GM10248 (cell line): ENCODE results near the gene SCCPDH.
"Not testable (repeated sequence)": the region's sequence is repeated elsewhere in the genome, so short reads cannot be mapped to it uniquely, and the experiment has no call there.

Experiments
- CTCF ChIA-PET: fragments of 300-600 bp; sonication (Branson Sonifier 250); formaldehyde crosslinking; extraction: SDS; loops from one replicate; lab custom pipeline; 2021; ENCODE audit warnings: antibody characterized with exemption; lab: Yijun Ruan, JAX
- POLR2A ChIA-PET: fragments of 350-650 bp; sonication (Branson Sonifier 250); formaldehyde crosslinking; extraction: SDS; loops from one replicate; lab custom pipeline; 2020; ENCODE audit warnings: antibody characterized with exemption; lab: Yijun Ruan, JAX
- DNase-seq: peaks from one replicate; pipeline ENCODE4 v3.0.0; 2012; ENCODE audit errors: extremely low spot score
- CTCF ChIP-seq: IDR thresholded peaks from 2 replicates; pipeline ENCODE4 v1.5.1; 2012; ENCODE audit warnings: mild to moderate bottlenecking, low read depth; ENCODE audit errors: extremely low read depth, missing control alignments, control extremely low read depth

The SCCPDH gene

DNA sequence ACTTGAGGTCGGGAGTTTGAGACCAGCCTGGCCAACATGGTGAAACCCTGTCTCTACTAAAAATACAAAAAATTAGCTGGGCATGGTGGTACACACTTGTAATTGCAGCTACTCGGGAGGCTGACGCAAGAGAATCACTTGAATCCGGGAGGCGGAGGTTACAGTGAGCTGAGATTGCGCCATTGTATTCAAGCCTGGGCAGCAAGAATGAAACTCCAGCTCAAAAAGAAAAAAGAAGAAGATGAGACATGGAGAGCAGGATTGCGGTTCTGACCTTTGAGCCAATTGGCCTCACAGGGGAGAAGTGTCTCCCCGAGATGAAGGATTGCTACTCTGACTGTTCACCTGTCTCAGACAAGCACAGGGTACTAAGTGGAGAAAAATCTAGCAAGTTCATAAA is 6.6 kb downstream of the SCCPDH start:
- no peak for TF ChIP-seq CTCF
- ChIA-PET POLR2A (no interaction called here), CTCF (interaction anchor here (0.9 to 1.0 kb wide), 2 partner anchors 18 to 23 kb away, joined by 3 read pairs; no protein-coding TSS in a partner anchor)
- DNase-seq: no peak

- CTCF ChIA-PET: interaction anchor here (1.3 to 1.6 kb wide), 2 partner anchors 8 to 43 kb away, joined by 3 to 6 read pairs; partner anchors contain the start of gene SCCPDH
- POLR2A ChIA-PET, DNase-seq: not testable (repeated sequence)
Measured at GRCh38 chr1:246731873-246732272, 7.7 kb downstream of the SCCPDH start.

GRCh38 chr1:246733704-246734103 is 9.5 kb downstream of the SCCPDH start:
- ChIA-PET POLR2A (no interaction called here), CTCF (no interaction called here)
- TF ChIP-seq CTCF: no peak
- DNase-seq: no peak

GRCh38 chr1:246734866-246735265 is 10.7 kb downstream of the SCCPDH start:
- ChIA-PET CTCF (interaction anchor here (1.1 kb wide), 1 partner anchor 20 kb away, joined by 3 read pairs; no protein-coding TSS in a partner anchor), POLR2A (no interaction called here)
- no peak for TF ChIP-seq CTCF
- DNase-seq: no peak

DNA sequence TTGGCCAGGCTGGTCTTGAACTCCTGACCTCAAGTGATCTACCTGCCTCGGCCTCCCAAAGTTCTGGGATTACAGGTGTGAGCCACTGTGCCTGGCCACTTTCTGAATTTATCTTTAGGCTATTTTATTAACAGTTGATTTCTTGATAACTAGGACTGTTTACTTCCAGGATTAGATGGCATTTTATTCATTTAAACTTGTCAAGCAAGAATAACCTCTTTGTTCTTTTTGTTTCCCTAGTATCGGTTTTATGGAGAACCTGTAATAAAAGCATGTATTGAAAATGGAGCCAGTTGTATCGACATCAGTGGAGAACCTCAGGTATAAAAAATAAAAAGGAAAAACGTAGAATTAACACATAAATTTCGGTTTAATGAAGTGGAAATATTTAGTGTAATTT is 11.5 kb downstream of the SCCPDH start:
- ChIA-PET POLR2A (no interaction called here), CTCF (no interaction called here)
- no peak for TF ChIP-seq CTCF
- DNase-seq: no peak

DNA sequence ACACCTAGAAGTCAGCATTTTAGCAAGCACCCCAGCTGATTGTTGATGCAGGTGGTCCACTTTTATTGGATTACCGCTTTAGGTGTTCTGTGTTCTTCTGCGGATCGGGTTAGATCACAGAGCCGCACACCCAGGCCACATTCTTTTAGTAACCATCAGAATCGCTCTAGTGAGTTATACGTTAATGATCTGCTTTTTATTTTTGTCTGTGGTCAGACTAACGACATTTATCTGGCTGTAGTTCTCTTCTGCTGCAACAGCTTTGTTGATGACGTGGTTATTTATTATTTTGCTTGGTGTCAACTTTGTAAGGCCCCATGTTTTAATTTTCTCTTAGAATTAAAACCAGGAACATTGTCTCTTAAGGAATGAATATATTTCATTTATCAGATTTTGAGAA is 18.2 kb downstream of the SCCPDH start:
- DNase-seq: no peak
- TF ChIP-seq CTCF: no peak
- ChIA-PET CTCF (no interaction called here), POLR2A (no interaction called here)

GRCh38 chr1:246746155-246746554 is 21.9 kb downstream of the SCCPDH start:
- DNase-seq, CTCF ChIA-PET, POLR2A ChIA-PET: not testable (repeated sequence)

DNA sequence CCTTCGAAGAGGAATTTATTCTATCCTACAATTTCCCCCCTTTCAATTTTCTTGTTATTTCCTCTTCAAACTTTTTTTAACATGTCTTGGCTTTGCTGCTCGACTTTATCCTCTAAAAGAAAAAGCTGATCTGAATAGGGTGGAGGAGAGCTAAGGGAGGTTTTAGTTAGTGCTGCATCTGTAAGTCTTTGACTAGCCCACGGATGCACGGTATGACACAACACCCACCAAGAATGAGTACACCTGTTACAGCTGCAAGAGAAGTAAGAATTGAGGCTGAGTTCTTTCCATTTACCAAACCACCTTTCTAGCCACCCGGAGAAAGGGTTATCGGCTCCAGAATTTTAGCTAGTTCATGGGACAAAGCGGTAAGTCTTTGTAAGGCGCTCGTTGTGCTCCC is 23.8 kb downstream of the SCCPDH start:
- ChIA-PET POLR2A (no interaction called here), CTCF (interaction anchor here (3.3 kb wide), 1 partner anchor 11 kb away, joined by 9 read pairs; no protein-coding TSS in a partner anchor)
- no peak for TF ChIP-seq CTCF
- no peak for DNase-seq
